Mesothelial cell of epicardium (in vitro differentiated cells): ENCODE measurements around the gene FOXO3. TPM values are rescaled to one million over a fixed set of nuclear protein-coding genes. Genes with fewer than 3 reads are reported as not detected.

Source experiments
- DNase-seq, 2 experiments: peaks; one replicate each; pipeline ENCODE4 v3.0.0; 2021; ENCODE audit warnings: low spot score in 2 of 2; ENCODE audit not compliant: unreplicated experiment in 2 of 2
- H3K27ac Mint-ChIP-seq: 2 replicates; pipeline ENCODE4 v1.8.0; 2021; ENCODE audit warnings: mixed read lengths
- H3K27me3 Mint-ChIP-seq: 2 replicates; pipeline ENCODE4 v1.8.0; 2021; ENCODE audit warnings: low read depth, mixed read lengths
- H3K36me3 Mint-ChIP-seq: 2 replicates; pipeline ENCODE4 v1.8.0; 2021; ENCODE audit warnings: mixed read lengths
- H3K4me1 Mint-ChIP-seq: 2 replicates; pipeline ENCODE4 v1.8.0; 2021; ENCODE audit warnings: mixed read lengths
- H3K4me3 Mint-ChIP-seq: 2 replicates; pipeline ENCODE4 v1.8.0; 2021; ENCODE audit warnings: mild to moderate bottlenecking, moderate library complexity, mixed read lengths
- H3K9me3 Mint-ChIP-seq: 2 replicates; pipeline ENCODE4 v1.8.0; 2021; ENCODE audit warnings: mixed read lengths
- CTCF ChIP-seq: fragments of 200-600 bp; sonication (generic); IDR thresholded peaks from one replicate; pipeline ENCODE4 v1.5.0; 2021; ENCODE audit warnings: antibody characterized with exemption; ENCODE audit not compliant: unreplicated experiment
- total RNA-seq: library from RNA; stranded (reverse); gene quantifications from 3 replicates; pipeline ENCODE4 v1.2.1, GENCODE V29; 2021

The FOXO3 gene
- total RNA-seq, 1 donor from 2014 or later = 58.3 TPM

GRCh38 chr6:108721286-108721685 is 160.6 kb downstream of the FOXO3 start:
- H3K4me1 Mint-ChIP-seq = peaks cover 27% of the 10 kb centered on the region
- peaks cover 11% of the 10 kb centered on the region for H3K36me3 Mint-ChIP-seq
- no peak overlapping the region for H3K27ac Mint-ChIP-seq
- H3K4me3 Mint-ChIP-seq = no peak overlapping the region
- TF ChIP-seq CTCF = no peak
- H3K9me3 Mint-ChIP-seq = peaks cover 12% of the 10 kb centered on the region
- no peak for DNase-seq
- H3K27me3 Mint-ChIP-seq = no peaks in the 10 kb centered on the region

DNA sequence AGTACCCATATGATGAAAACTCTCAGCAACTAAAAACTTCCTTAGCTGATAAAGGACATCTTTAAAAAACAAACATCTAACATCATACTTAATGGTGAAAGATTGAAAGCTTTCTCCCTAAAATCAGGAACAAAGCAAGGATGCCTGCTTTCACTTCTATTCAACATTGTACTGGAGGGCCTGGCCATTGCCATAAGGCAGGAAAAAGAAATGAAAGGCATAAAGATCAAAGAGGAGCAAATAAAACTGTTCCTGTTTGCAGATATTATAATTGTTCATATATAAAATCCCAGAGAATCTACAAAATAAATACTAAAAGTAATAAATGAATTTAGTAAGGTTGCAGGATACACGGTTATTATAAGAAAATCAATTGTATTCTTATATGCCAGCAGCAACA is 162.9 kb downstream of the FOXO3 start:
- peaks cover 12% of the 10 kb centered on the region for H3K9me3 Mint-ChIP-seq
- TF ChIP-seq CTCF = no peak
- peaks cover 12% of the 10 kb centered on the region for H3K4me1 Mint-ChIP-seq

GRCh38 chr6:108726726-108727339 is 166.1 kb downstream of the FOXO3 start:
- Mint-ChIP-seq H3K9me3 (peaks cover 12% of the 10 kb centered on the region), H3K27ac (no peak overlapping the region), H3K36me3 (peaks cover 11% of the 10 kb centered on the region), H3K27me3 (peaks cover 6% of the 10 kb centered on the region), H3K4me3 (no peak overlapping the region), H3K4me1 (peaks cover 12% of the 10 kb centered on the region)
- TF ChIP-seq CTCF = no peak
- DNase-seq = no peak

More for the DNA sequence above, 162.9 kb downstream of the FOXO3 start:
- H3K27ac Mint-ChIP-seq = no peak overlapping the region
- no peak overlapping the region for H3K4me3 Mint-ChIP-seq
- peaks cover 11% of the 10 kb centered on the region for H3K36me3 Mint-ChIP-seq
- DNase-seq = no peak
- no peaks in the 10 kb centered on the region for H3K27me3 Mint-ChIP-seq

DNA sequence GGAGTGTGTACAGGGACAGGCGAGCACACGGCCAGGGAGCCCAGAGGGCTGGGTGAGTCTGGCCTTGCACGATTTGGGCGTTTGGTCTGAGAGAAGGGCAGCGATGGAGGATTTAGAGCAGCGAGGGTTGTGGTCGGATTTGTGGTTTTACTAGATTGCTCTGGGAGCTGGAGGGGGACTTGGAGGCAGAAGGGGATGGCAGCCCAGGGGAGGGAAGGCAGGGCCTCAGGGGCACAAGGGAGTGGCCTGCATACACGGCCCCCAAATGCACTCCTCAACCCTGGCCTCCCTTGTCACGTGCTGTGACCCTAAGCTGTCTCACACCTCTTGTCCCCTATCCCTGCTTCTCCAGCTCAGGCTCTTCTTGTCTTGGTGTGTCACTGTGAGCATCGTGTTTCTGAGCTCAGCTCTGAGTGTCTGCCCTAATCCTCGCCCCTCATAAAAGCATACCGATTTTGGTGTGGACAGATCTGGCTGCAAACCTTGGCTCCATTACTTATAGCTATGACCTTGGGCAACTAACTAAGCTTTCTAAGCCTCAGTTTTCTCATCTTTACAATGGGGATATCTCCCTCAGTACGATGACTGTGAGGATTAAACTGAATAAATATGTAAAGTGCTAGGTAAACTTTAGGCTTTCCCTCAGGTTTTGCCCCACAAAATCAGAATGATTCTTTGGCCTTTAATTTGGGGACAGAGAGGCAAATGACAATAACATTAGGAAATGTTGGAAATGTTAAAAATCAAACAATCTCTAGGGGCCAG is 167.4 kb downstream of the FOXO3 start:
- Mint-ChIP-seq H3K27me3 (peaks cover 6% of the 10 kb centered on the region), H3K27ac (no peak overlapping the region), H3K36me3 (peaks cover 8% of the 10 kb centered on the region), H3K9me3 (peaks cover 9% of the 10 kb centered on the region), H3K4me3 (no peak overlapping the region), H3K4me1 (peaks cover 18% of the 10 kb centered on the region)
- no peak for TF ChIP-seq CTCF
- DNase-seq = no peak

GRCh38 chr6:108728826-108729225 is 168.1 kb downstream of the FOXO3 start:
- DNase-seq = no peak
- TF ChIP-seq CTCF = no peak
- Mint-ChIP-seq H3K9me3 (peaks cover 4% of the 10 kb centered on the region), H3K27me3 (peaks cover 6% of the 10 kb centered on the region), H3K4me3 (no peak overlapping the region), H3K36me3 (peaks cover 4% of the 10 kb centered on the region), H3K27ac (no peak overlapping the region), H3K4me1 (peaks cover 18% of the 10 kb centered on the region)
